Measurements from ENCODE around the gene MBLAC1.
"Not testable (repeated sequence)": the region's sequence is repeated elsewhere in the genome, so short reads cannot be mapped to it uniquely, and the experiment has no call there.

Gene MBLAC1

GRCh38 chr7:100137851-100138760 lies 11.3 kb downstream of the MBLAC1 start:
- Histone ChIP-seq H3K4me1 (ENCODE audit: insufficient read depth, low read length) (peaks cover under 1% of the 10 kb centered on the region), H3K27me3 (ENCODE audit: insufficient read depth, low read length) (no peaks in the 10 kb centered on the region), H3K36me3 (ENCODE audit: insufficient read depth, low read length) (no peaks in the 10 kb centered on the region), H2AFZ (ENCODE audit: low read depth, low read length) (no peak overlapping the region), H3K9me3 (ENCODE audit: low read length) (no peaks in the 10 kb centered on the region), H3K4me3 (ENCODE audit: low read length) (no peak overlapping the region)

- H3K9me3 ChIP-seq (ENCODE audit: low read length): no peaks in the 10 kb centered on the region
- H3K4me1 ChIP-seq (ENCODE audit: insufficient read depth, low read length): no peaks in the 10 kb centered on the region
- no peaks in the 10 kb centered on the region for H3K27me3 ChIP-seq (ENCODE audit: insufficient read depth, low read length)
- H3K36me3 ChIP-seq (ENCODE audit: insufficient read depth, low read length): no peaks in the 10 kb centered on the region
- peak overlapping the region; percentile 10 for H2AFZ ChIP-seq (ENCODE audit: low read depth, low read length)
- H3K4me3 ChIP-seq (ENCODE audit: low read length): no peak overlapping the region
These were observed 14.8 kb downstream of the MBLAC1 start for GRCh38 chr7:100141555-100141949.

GRCh38 chr7:100142461-100142860 lies 15.7 kb downstream of the MBLAC1 start:
- H2AFZ ChIP-seq (ENCODE audit: low read depth, low read length): no peak overlapping the region
- H3K4me3 ChIP-seq (ENCODE audit: low read length): no peak overlapping the region
- H3K4me1 ChIP-seq (ENCODE audit: insufficient read depth, low read length): no peaks in the 10 kb centered on the region
- no peaks in the 10 kb centered on the region for H3K27me3 ChIP-seq (ENCODE audit: insufficient read depth, low read length)
- H3K9me3 ChIP-seq (ENCODE audit: low read length): no peaks in the 10 kb centered on the region
- no peaks in the 10 kb centered on the region for H3K36me3 ChIP-seq (ENCODE audit: insufficient read depth, low read length)

- not testable (repeated sequence) for H3K36me3 ChIP-seq (ENCODE audit: insufficient read depth, low read length); H3K9me3 ChIP-seq (ENCODE audit: low read length); H3K27me3 ChIP-seq (ENCODE audit: insufficient read depth, low read length); H3K4me3 ChIP-seq (ENCODE audit: low read length); H2AFZ ChIP-seq (ENCODE audit: low read depth, low read length)
- peaks cover 11% of the 10 kb centered on the region for H3K4me1 ChIP-seq (ENCODE audit: insufficient read depth, low read length)
These were observed 19.6 kb downstream of the MBLAC1 start for GRCh38 chr7:100146350-100146749.

GRCh38 chr7:100147278-100147677 lies 20.5 kb downstream of the MBLAC1 start:
- H2AFZ ChIP-seq (ENCODE audit: low read depth, low read length): no peak overlapping the region
- H3K36me3 ChIP-seq (ENCODE audit: insufficient read depth, low read length): peaks cover 6% of the 10 kb centered on the region
- H3K4me1 ChIP-seq (ENCODE audit: insufficient read depth, low read length): peaks cover 11% of the 10 kb centered on the region
- no peak overlapping the region for H3K4me3 ChIP-seq (ENCODE audit: low read length)
- no peaks in the 10 kb centered on the region for H3K9me3 ChIP-seq (ENCODE audit: low read length)
- H3K27me3 ChIP-seq (ENCODE audit: insufficient read depth, low read length): no peaks in the 10 kb centered on the region

GRCh38 chr7:100148225-100148558 lies 21.4 kb downstream of the MBLAC1 start:
- peak overlapping the region; percentile 66 for H2AFZ ChIP-seq (ENCODE audit: low read depth, low read length)
- peaks cover 13% of the 10 kb centered on the region for H3K36me3 ChIP-seq (ENCODE audit: insufficient read depth, low read length)
- H3K9me3 ChIP-seq (ENCODE audit: low read length): no peaks in the 10 kb centered on the region
- peak overlapping the region; percentile 89 for H3K4me3 ChIP-seq (ENCODE audit: low read length)
- H3K4me1 ChIP-seq (ENCODE audit: insufficient read depth, low read length): peaks cover 11% of the 10 kb centered on the region
- no peaks in the 10 kb centered on the region for H3K27me3 ChIP-seq (ENCODE audit: insufficient read depth, low read length)

GRCh38 chr7:100148559-100149328 lies 22.0 kb downstream of the MBLAC1 start, which contains the start of gene LAMTOR4:
TSS of gene LAMTOR4 (plus strand) at chr7:100148918. CDS start at chr7:100148973, 55 bp downstream.
- Histone ChIP-seq H3K36me3 (ENCODE audit: insufficient read depth, low read length) (peaks cover 19% of the 10 kb centered on the region), H3K4me1 (ENCODE audit: insufficient read depth, low read length) (peaks cover 11% of the 10 kb centered on the region), H3K27me3 (ENCODE audit: insufficient read depth, low read length) (no peaks in the 10 kb centered on the region), H3K4me3 (ENCODE audit: low read length) (peak within 1 kb of the TSS; percentile 89), H2AFZ (ENCODE audit: low read depth, low read length) (peak within 1 kb of the TSS; percentile 66), H3K9me3 (ENCODE audit: low read length) (no peaks in the 10 kb centered on the region)

GRCh38 chr7:100152404-100152803 lies 25.6 kb downstream of the MBLAC1 start:
- no peak overlapping the region for H2AFZ ChIP-seq (ENCODE audit: low read depth, low read length)
- peaks cover 17% of the 10 kb centered on the region for H3K4me1 ChIP-seq (ENCODE audit: insufficient read depth, low read length)
- no peak overlapping the region for H3K4me3 ChIP-seq (ENCODE audit: low read length)
- no peaks in the 10 kb centered on the region for H3K27me3 ChIP-seq (ENCODE audit: insufficient read depth, low read length)
- H3K9me3 ChIP-seq (ENCODE audit: low read length): no peaks in the 10 kb centered on the region
- H3K36me3 ChIP-seq (ENCODE audit: insufficient read depth, low read length): peaks cover 43% of the 10 kb centered on the region

GRCh38 chr7:100152937-100153666 lies 26.3 kb downstream of the MBLAC1 start:
- H3K9me3 ChIP-seq (ENCODE audit: low read length): no peaks in the 10 kb centered on the region
- peaks cover 43% of the 10 kb centered on the region for H3K36me3 ChIP-seq (ENCODE audit: insufficient read depth, low read length)
- H2AFZ ChIP-seq (ENCODE audit: low read depth, low read length): no peak overlapping the region
- H3K27me3 ChIP-seq (ENCODE audit: insufficient read depth, low read length): no peaks in the 10 kb centered on the region
- H3K4me1 ChIP-seq (ENCODE audit: insufficient read depth, low read length): peaks cover 21% of the 10 kb centered on the region
- H3K4me3 ChIP-seq (ENCODE audit: low read length): no peak overlapping the region

GRCh38 chr7:100153708-100154535 lies 27.2 kb downstream of the MBLAC1 start:
- peaks cover 43% of the 10 kb centered on the region for H3K36me3 ChIP-seq (ENCODE audit: insufficient read depth, low read length)
- no peak overlapping the region for H3K4me3 ChIP-seq (ENCODE audit: low read length)
- H3K27me3 ChIP-seq (ENCODE audit: insufficient read depth, low read length): no peaks in the 10 kb centered on the region
- no peaks in the 10 kb centered on the region for H3K9me3 ChIP-seq (ENCODE audit: low read length)
- H3K4me1 ChIP-seq (ENCODE audit: insufficient read depth, low read length): peaks cover 19% of the 10 kb centered on the region
- H2AFZ ChIP-seq (ENCODE audit: low read depth, low read length): no peak overlapping the region

- peaks cover 15% of the 10 kb centered on the region for H3K4me1 ChIP-seq (ENCODE audit: insufficient read depth, low read length)
- H3K4me3 ChIP-seq (ENCODE audit: low read length): no peak overlapping the region
- H3K27me3 ChIP-seq (ENCODE audit: insufficient read depth, low read length): no peaks in the 10 kb centered on the region
- no peak overlapping the region for H2AFZ ChIP-seq (ENCODE audit: low read depth, low read length)
- H3K9me3 ChIP-seq (ENCODE audit: low read length): no peaks in the 10 kb centered on the region
- H3K36me3 ChIP-seq (ENCODE audit: insufficient read depth, low read length): peaks cover 43% of the 10 kb centered on the region
These were observed 28.1 kb downstream of the MBLAC1 start for GRCh38 chr7:100154651-100155491.
